Panc1 (cell line): ENCODE results near the gene RPS24.

ENCODE experiments used
- POLR2AphosphoS5 ChIP-seq: IDR thresholded peaks from 2 replicates; pipeline ENCODE4 v1.6.1; 2012; ENCODE audit warnings: mild to moderate bottlenecking, low read depth, low read length, moderate library complexity
- SIN3A ChIP-seq: IDR thresholded peaks from 2 replicates; pipeline ENCODE4 v1.6.1; 2012; ENCODE audit warnings: low read depth, mild to moderate bottlenecking, low read length, moderate library complexity, borderline replicate concordance; ENCODE audit not compliant: insufficient read depth
- TCF7L2 ChIP-seq: IDR thresholded peaks from 2 replicates; pipeline ENCODE4 v1.6.1; 2011; ENCODE audit warnings: mild to moderate bottlenecking, low read depth, low read length, inconsistent platforms
- TF ChIP-seq, protein P1 (sequence below): fragments of 450-650 bp; IDR thresholded peaks from 2 replicates; pipeline ENCODE4 v1.5.1; 2017; ENCODE audit warnings: mild to moderate bottlenecking
- TF ChIP-seq, protein P2 (sequence below), 2 experiments: IDR thresholded peaks; 2 replicates each; pipeline ENCODE4 v1.6.1; 2011 to 2012; ENCODE audit warnings: low read depth in 2 of 2, control low read depth in 1 of 2, low read length in 1 of 2, mild to moderate bottlenecking in 1 of 2, moderate library complexity in 1 of 2; ENCODE audit not compliant: insufficient read depth in 1 of 2

DNA sequence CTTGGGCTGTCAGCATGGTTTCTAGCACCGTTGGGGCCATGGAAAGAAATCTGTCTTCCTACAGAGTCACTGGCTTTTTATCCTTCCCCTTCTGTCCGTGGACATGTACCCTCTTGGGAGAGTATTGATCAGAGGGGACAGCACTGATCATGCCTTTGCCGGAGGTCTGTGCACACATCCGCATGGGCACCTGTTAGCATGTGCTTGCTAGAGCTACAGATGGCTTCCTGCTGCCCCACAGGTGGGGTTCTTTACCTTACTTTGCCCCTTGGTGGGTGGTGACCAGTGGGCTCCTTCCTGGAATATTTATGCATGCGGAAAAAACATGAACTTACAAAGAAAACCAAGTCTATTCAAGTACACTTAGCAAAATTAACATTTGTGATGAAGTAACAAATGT is 24.9 kb downstream of the RPS24 start:
- TF ChIP-seq POLR2AphosphoS5 (no peak), TCF7L2 (no peak), SIN3A (no peak)
- TF ChIP-seq, protein P1, sequence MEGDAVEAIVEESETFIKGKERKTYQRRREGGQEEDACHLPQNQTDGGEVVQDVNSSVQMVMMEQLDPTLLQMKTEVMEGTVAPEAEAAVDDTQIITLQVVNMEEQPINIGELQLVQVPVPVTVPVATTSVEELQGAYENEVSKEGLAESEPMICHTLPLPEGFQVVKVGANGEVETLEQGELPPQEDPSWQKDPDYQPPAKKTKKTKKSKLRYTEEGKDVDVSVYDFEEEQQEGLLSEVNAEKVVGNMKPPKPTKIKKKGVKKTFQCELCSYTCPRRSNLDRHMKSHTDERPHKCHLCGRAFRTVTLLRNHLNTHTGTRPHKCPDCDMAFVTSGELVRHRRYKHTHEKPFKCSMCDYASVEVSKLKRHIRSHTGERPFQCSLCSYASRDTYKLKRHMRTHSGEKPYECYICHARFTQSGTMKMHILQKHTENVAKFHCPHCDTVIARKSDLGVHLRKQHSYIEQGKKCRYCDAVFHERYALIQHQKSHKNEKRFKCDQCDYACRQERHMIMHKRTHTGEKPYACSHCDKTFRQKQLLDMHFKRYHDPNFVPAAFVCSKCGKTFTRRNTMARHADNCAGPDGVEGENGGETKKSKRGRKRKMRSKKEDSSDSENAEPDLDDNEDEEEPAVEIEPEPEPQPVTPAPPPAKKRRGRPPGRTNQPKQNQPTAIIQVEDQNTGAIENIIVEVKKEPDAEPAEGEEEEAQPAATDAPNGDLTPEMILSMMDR, result no peak
- TF ChIP-seq, protein P2, sequence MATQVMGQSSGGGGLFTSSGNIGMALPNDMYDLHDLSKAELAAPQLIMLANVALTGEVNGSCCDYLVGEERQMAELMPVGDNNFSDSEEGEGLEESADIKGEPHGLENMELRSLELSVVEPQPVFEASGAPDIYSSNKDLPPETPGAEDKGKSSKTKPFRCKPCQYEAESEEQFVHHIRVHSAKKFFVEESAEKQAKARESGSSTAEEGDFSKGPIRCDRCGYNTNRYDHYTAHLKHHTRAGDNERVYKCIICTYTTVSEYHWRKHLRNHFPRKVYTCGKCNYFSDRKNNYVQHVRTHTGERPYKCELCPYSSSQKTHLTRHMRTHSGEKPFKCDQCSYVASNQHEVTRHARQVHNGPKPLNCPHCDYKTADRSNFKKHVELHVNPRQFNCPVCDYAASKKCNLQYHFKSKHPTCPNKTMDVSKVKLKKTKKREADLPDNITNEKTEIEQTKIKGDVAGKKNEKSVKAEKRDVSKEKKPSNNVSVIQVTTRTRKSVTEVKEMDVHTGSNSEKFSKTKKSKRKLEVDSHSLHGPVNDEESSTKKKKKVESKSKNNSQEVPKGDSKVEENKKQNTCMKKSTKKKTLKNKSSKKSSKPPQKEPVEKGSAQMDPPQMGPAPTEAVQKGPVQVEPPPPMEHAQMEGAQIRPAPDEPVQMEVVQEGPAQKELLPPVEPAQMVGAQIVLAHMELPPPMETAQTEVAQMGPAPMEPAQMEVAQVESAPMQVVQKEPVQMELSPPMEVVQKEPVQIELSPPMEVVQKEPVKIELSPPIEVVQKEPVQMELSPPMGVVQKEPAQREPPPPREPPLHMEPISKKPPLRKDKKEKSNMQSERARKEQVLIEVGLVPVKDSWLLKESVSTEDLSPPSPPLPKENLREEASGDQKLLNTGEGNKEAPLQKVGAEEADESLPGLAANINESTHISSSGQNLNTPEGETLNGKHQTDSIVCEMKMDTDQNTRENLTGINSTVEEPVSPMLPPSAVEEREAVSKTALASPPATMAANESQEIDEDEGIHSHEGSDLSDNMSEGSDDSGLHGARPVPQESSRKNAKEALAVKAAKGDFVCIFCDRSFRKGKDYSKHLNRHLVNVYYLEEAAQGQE (IDR thresholded peaks at IDR 0.05; ENCODE audit: insufficient read depth in 1 of 2, low read depth in 2 of 2, low read length in 1 of 2), result no peak
